Right kidney (tissue), 1 donor: ENCODE results near the gene TBL1X.

ENCODE experiments used
- DNase-seq: peaks from one replicate; pipeline ENCODE4 v3.0.0-alpha.2; 2016

TBL1X gene

GRCh38 chrX:9707306-9708033 lies 242.6 kb downstream of the TBL1X start:
- no peak for DNase-seq

DNA sequence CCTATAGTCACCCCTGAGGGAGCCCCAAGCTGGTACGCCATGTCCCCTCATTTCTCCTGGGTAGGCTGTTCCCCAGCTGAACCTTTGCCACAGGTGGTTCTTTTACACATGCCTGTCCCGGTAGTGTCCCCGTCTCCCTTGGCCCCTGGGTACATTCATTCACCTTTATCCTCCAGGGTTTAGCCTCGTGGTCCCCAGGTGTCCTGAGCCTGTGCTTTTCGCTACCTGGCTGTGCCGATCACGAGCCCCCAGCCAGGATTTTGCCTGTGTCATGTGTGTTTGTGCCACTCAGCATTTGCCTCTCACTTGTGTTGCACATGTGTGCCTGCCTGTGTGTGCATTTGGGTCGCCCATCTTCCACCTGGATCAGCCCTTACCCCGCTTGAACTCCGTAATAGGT lies 243.2 kb downstream of the TBL1X start:
- DNase-seq, result no peak

DNA sequence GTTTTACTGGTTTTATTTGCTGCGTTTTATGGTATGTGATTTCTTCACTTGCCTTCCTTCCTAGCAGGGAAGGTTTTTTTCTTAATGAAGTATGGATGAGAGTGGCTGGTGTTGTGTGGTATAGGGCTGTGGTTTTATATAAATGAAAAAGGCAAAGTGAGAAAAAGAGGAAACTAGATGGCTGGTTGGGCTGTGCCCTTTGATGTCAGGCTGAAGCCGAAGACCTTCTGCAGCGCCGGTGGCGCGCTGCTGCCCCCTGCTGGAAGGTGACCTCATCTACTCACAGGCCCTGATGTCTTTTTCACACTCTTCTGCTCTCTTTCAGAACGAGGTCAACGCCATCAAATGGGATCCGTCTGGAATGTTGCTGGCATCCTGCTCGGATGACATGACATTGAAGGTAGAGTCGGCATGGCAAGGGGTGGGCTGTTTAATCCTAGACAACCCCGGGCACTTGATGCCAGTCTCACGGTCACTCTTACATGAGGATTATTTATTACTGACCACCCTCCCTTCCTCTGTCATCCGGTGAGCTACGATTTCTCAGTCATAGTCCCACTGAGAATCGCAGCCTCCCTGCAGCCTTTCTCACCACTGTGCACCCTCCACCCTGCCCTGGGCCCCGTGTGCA lies 244.2 kb downstream of the TBL1X start:
- DNase-seq, result peak; percentile 34

DNA sequence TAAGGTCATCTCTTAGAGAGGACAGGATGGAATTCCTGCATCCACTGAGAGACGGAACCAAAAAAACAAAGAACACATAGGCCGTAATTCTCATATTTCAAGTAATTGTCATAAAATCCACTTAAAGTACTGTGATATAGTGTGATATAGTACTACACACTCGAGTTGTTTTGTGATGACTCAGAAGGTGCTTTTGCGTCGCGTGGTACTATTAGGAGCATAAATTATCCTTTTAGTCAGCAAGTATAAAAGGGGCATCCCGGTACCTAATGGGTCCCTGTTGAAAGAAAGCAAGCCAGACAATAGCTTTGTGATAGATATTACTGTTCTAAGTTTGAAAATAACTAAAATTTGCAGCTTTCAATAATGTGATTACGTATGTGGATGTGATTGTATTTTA lies 245.5 kb downstream of the TBL1X start:
- DNase-seq, result no peak

GRCh38 chrX:9717376-9717775 lies 252.5 kb downstream of the TBL1X start:
- DNase-seq, result no peak

DNA sequence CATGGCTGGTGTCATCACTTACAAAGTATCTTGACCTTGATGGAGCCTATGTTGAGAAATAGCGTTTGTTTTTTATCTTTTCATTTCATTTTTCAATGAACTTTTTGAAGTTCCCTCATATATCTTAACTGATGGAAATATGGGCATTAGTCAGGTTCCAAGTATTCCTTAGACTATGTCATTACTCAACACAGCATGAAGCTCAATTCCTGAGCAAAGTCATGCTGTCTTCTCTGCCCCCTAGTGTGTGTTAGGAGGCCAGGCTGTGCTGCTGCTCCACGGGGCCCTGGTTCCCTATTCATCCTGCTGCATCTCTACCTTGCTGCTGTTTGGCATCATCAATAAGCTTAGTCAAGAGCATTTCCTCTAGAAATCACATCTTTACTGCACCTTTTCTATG lies 259.9 kb downstream of the TBL1X start:
- no peak for DNase-seq

GRCh38 chrX:9728261-9728660 lies 263.4 kb downstream of the TBL1X start:
- no peak for DNase-seq

GRCh38 chrX:9729171-9729885 lies 264.5 kb downstream of the TBL1X start:
- DNase-seq, result no peak

- DNase-seq, result no peak
These were observed 265.2 kb downstream of the TBL1X start for GRCh38 chrX:9730078-9730477.

GRCh38 chrX:9730752-9731151 lies 265.9 kb downstream of the TBL1X start:
- no peak for DNase-seq

DNA sequence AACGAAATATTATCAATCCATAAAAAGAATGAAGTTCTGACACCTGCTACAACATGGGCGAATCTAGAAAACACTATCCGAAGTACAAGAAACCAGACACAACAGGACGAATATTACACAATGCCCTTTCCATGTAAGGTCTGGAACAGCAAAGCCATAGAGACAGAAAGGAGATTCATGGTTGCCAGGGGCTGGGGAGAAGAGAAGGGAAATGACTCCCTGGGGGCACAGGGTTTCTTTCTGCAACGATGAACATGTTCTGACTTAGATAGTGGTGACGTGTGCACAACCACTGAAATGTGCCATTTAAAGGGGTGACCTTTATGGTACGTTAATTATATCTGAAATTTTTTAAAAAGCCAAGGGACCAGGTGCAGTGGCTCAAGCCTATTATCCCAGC lies 272.5 kb downstream of the TBL1X start:
- no peak for DNase-seq

GRCh38 chrX:9738151-9738550 lies 273.3 kb downstream of the TBL1X start:
- DNase-seq, result no peak

DNA sequence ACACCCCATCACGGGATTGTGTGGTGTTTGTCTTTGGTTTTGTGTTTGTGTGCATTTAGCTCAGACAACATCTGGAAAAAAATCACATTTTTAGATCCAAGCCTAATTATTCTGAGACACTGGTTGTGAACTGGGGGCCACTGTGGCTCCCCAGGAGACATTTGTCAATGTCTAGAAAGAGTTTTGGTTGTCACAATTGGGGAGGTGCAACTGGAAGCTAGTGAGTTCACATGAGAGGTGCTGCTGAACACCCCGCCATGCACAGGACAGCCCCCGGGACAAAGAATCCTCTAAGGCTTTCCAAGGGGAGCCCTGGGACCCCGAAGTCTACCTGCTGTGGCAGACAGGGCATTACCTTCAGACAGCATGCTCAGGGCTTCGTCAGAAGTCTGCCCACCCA lies 274.3 kb downstream of the TBL1X start:
- no peak for DNase-seq

DNA sequence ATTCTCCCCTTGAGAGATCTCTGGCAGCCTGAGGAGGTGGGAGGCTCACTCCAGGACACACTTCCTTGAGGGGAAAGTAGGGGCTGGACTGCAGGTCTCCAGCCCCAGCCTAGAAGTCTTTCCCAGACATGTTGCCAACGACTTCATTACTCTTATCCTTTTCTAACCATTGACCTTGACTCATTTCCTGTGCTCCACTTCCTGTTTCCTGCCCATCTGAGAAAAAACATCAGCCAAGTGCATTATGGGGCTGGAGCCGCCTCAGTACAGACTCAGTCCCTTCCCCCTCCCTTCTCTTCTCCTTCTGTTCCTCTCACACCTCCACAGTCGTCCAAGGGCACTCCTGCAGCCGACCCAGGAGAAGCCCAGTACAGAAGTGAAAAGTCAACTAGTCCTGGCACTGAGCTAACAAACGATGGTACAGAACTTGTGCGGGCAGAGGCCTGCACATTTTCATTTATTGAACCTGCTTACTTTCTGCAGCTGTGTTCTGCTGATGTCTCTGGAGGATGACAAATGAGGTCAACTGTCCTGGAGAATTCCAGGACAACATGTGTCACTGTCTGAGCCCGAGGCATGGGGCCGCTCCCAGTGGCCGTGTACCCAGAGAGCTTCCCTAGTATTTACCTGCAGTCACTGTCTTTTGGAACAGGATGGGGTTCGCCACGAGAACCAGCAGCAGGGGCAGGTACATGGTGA lies 280.7 kb downstream of the TBL1X start:
- no peak for DNase-seq

DNA sequence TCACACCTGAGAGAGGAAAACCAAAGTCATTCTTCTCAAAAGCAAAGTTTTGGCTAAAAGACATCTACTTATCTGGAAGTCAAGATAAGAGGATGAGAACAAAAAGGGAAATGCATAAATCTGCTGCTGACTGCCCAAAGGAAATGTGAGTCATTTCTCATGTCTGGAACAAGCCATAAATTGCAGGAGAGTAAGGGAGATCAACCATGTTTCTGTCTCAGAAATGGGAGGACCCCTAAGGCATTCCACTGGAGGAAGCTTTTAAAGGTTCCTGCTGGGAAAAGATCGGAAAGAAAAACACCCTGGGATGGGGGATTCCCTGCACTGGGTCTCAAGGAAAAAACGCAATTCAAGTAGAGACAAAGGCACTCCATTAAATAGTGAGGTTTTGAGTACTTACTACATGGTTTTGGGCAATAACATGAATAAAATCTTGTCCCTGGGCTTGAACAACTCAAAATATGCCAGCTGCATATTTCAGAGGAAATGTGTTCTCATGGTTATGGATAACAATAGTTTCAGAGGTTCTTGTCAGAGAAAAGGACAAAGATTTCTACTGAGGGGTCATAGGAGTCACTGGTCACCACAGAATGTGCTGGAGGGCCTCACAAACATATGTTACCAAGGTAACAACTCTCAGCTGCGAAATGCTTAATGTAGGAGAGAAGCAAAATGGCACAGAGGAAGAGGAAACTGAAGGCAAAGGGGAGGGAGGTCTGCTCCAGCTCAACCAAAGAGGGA lies 281.5 kb downstream of the TBL1X start:
- DNase-seq, result no peak

DNA sequence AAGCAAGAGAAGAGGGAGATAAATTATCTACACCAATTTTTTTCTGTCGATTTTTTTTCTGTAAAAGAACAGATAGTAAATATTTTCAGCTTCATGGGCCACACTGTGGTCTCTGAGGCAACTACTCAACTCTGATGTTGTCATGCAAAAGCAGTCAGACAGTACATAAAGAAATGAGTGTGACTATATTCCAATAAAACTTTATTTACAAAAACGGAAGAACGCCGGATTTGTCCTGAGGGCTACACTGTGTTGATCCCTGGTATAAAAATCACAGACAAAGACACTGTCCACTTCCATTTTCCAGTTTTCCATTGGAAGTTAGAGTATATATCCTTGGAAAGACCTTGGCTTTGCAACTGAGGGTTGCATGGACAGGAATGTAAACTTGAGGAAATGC lies 282.8 kb downstream of the TBL1X start:
- DNase-seq, result no peak

GRCh38 chrX:9749146-9749692 lies 284.4 kb downstream of the TBL1X start:
- no peak for DNase-seq

GRCh38 chrX:9757366-9757765 lies 292.5 kb downstream of the TBL1X start:
- DNase-seq, result no peak

DNA sequence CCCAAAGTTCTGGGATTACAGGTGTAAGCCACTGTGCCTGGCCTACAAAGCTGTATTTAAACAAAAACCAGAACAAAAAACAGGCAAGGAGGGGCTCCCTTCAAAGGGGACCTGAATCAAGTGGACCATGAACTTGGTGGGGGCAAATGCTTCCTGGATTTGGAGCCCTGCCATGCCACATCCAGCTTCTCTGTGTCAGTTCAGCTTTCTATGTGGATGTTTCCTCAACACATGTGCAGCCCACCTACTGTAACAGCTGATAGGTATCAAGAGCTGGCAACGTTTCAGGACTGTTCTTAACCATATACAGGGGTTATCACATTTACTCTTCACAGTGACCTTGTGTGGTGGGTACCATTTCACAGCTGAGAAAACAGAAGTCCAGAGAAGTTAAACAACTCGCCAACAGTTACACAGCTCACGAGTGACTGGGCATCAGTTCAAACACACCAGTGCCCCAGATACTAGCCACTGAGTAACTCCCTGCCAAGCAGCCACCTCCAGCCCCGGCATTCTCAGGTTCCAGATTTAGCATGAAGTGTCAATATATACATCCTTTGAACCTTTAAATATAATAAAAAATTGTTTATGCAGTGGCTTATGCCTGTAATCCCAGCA lies 293.3 kb downstream of the TBL1X start:
- no peak for DNase-seq

GRCh38 chrX:9759337-9759736 lies 294.5 kb downstream of the TBL1X start:
- no peak for DNase-seq

- peak; percentile 68 for DNase-seq
These were observed 300.3 kb downstream of the TBL1X start for GRCh38 chrX:9765072-9765736.
